Measurements from ENCODE around the gene RCC1. TPM values are rescaled to one million over a fixed set of nuclear protein-coding genes. Genes with fewer than 3 reads are reported as not detected.
"Not testable (repeated sequence)": the region's sequence is repeated elsewhere in the genome, so short reads cannot be mapped to it uniquely, and the experiment has no call there.

The RCC1 gene
- total RNA-seq, 1 donor from 2014 or later = 19.3 TPM

- ATAC-seq = peak; percentile 33
- no peak for DNase-seq (ENCODE audit: low spot score)
Observed at GRCh38 chr1:28582248-28582615, 76.4 kb downstream of the RCC1 start.

- not testable (repeated sequence) for DNase-seq (ENCODE audit: low spot score); ATAC-seq
Observed at GRCh38 chr1:28586585-28587391, 80.9 kb downstream of the RCC1 start.

Other genes starting within 250 kb of the RCC1 start
- gene SESN2, start 246.5 kb upstream of the RCC1 start, total RNA-seq = 15.2 TPM
- gene MED18, start 177.0 kb upstream of the RCC1 start, total RNA-seq = 16.3 TPM
- 23.5 TPM for gene PHACTR4, start 136.3 kb upstream of the RCC1 start, total RNA-seq
- gene TRNAU1AP, start 47.0 kb downstream of the RCC1 start, total RNA-seq = 8.3 TPM
- gene RAB42, start 86.2 kb downstream of the RCC1 start, total RNA-seq = 0.75 TPM
- gene TAF12, start 137.0 kb downstream of the RCC1 start, total RNA-seq = 8.4 TPM
- not detected for gene RNU11, start 142.6 kb downstream of the RCC1 start, total RNA-seq
- gene GMEB1, start 162.7 kb downstream of the RCC1 start, total RNA-seq = 3.3 TPM
- gene YTHDF2, start 230.9 kb downstream of the RCC1 start, total RNA-seq = 23.1 TPM

Measured in left lobe of liver (tissue), 2 donors.